ENCODE measurements around the gene TSHZ3.

The TSHZ3 gene

DNA sequence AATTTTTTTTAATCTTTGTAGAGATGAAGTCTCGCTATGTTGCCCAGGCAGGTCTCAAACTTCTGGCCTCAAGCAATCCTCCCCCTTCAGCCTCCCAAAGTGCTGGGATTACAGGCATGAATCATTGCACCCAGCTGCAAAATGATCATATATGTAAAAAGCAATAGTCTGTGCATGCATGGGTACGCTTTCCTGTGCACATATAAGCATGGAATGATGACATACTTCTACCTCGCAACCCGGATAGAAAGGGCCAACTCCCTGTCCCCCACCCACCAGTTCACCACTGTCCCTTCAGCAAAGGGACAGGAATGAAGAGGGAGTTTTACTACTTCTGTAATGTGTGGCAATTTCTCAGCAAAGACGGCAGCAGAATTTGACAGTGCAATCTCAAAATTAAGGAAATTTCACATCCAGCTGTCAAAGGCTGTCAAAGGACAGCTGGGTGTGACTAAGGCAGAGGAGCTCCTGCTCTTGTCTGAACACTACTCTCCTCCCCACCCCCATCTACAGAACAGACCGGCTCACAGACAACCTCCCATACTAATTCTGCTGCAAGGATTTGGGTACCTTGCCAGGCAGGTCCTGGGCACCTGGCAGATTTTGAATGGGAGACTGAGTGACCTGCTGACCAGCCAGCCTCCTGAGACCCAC lies 95.6 kb downstream of the TSHZ3 start:
- Histone ChIP-seq H3K36me3 (ENCODE audit: control insufficient read depth in 2 of 2, insufficient read depth in 2 of 2, low read length in 2 of 2) (no peaks in the 10 kb centered on the region), H3K27ac (ENCODE audit: low read length) (no peak overlapping the region), H3K4me1 (ENCODE audit: control insufficient read depth, insufficient read depth, low read length) (no peaks in the 10 kb centered on the region), H3K4me3 (ENCODE audit: low read length in 2 of 2) (no peak overlapping the region), H3K9me3 (ENCODE audit: control insufficient read depth in 2 of 2, low read length in 2 of 2) (no peaks in the 10 kb centered on the region), H3K27me3 (ENCODE audit: control insufficient read depth in 1 of 2, insufficient read depth in 2 of 2, low read length in 2 of 2) (no peaks in the 10 kb centered on the region), H3K9ac (ENCODE audit: low read length in 2 of 2) (no peak overlapping the region)

DNA sequence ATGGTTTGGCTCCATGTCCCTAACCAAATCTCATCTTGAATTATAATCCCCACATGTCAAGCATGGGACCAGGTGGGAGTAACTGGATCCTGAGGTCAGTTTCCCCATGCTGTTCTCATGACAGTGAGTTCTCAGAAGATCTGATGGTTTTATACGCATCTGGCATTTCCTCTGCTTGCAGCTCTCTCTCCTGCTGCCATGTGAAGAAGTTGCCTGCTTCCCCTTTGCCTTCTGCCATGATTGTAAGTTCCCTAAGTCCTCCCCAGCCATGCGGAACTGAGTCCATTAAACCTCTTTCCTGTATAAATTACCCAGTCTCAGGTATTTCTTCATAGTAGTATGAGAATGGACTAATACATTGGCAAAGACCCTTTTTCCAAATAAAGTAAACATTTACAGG lies 96.8 kb downstream of the TSHZ3 start:
- Histone ChIP-seq H3K4me1 (ENCODE audit: control insufficient read depth, insufficient read depth, low read length) (no peaks in the 10 kb centered on the region), H3K27me3 (ENCODE audit: control insufficient read depth in 1 of 2, insufficient read depth in 2 of 2, low read length in 2 of 2) (no peaks in the 10 kb centered on the region), H3K9me3 (ENCODE audit: control insufficient read depth in 2 of 2, low read length in 2 of 2) (no peaks in the 10 kb centered on the region), H3K27ac (ENCODE audit: low read length) (no peak overlapping the region), H3K36me3 (ENCODE audit: control insufficient read depth in 2 of 2, insufficient read depth in 2 of 2, low read length in 2 of 2) (no peaks in the 10 kb centered on the region), H3K4me3 (ENCODE audit: low read length in 2 of 2) (no peak overlapping the region), H3K9ac (ENCODE audit: low read length in 2 of 2) (no peak overlapping the region)

DNA sequence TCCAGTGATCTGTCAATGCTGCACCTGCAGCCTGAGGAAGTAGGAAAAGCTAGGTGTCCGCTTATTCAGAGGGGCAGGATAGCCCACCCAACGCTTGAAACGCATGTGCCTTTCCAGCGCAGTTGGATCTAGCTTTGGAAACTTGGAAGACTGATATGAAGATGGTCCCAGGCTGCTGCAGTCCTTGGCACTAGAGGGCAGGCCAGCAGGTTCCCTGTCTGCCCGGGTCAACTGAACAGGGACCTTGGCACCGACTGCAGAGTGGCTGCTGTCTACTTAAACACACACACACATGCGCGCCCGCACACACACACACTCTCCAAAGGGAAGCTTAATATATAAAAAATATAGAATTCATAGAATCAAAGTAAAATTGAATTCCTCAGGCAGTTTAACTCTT lies 100.0 kb downstream of the TSHZ3 start:
- Histone ChIP-seq H3K9me3 (ENCODE audit: control insufficient read depth in 2 of 2, low read length in 2 of 2) (no peaks in the 10 kb centered on the region), H3K36me3 (ENCODE audit: control insufficient read depth in 2 of 2, insufficient read depth in 2 of 2, low read length in 2 of 2) (no peaks in the 10 kb centered on the region), H3K27ac (ENCODE audit: low read length) (no peak overlapping the region), H3K4me1 (ENCODE audit: control insufficient read depth, insufficient read depth, low read length) (no peaks in the 10 kb centered on the region), H3K4me3 (ENCODE audit: low read length in 2 of 2) (no peak overlapping the region), H3K27me3 (ENCODE audit: control insufficient read depth in 1 of 2, insufficient read depth in 2 of 2, low read length in 2 of 2) (no peaks in the 10 kb centered on the region), H3K9ac (ENCODE audit: low read length in 2 of 2) (no peak overlapping the region)

DNA sequence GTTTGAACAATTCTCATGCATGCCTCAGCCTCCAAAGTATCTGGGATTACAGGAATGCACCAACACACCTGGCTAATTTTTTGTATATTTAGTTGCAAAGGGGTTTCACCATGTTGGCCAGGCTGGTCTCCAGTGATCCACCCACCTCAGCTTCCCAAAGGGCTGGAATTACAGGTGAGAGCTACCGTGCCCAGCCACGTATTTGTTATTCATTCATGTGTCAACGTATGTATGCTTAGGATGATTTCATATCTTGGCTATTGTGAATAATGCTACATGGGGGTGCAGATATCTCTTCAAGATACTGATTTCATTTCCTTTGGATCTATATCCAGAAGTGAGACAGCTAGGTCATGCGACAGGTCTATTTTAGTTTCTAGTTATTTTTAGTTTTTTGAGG lies 113.4 kb downstream of the TSHZ3 start:
- H3K4me3 ChIP-seq (ENCODE audit: low read length in 2 of 2), result no peak overlapping the region
- no peak overlapping the region for H3K9ac ChIP-seq (ENCODE audit: low read length in 2 of 2)
- no peaks in the 10 kb centered on the region for H3K9me3 ChIP-seq (ENCODE audit: control insufficient read depth in 2 of 2, low read length in 2 of 2)
- H3K27me3 ChIP-seq (ENCODE audit: control insufficient read depth in 1 of 2, insufficient read depth in 2 of 2, low read length in 2 of 2), result no peaks in the 10 kb centered on the region
- no peaks in the 10 kb centered on the region for H3K36me3 ChIP-seq (ENCODE audit: control insufficient read depth in 2 of 2, insufficient read depth in 2 of 2, low read length in 2 of 2)
- H3K4me1 ChIP-seq (ENCODE audit: control insufficient read depth, insufficient read depth, low read length), result no peaks in the 10 kb centered on the region
- H3K27ac ChIP-seq (ENCODE audit: low read length), result no peak overlapping the region

DNA sequence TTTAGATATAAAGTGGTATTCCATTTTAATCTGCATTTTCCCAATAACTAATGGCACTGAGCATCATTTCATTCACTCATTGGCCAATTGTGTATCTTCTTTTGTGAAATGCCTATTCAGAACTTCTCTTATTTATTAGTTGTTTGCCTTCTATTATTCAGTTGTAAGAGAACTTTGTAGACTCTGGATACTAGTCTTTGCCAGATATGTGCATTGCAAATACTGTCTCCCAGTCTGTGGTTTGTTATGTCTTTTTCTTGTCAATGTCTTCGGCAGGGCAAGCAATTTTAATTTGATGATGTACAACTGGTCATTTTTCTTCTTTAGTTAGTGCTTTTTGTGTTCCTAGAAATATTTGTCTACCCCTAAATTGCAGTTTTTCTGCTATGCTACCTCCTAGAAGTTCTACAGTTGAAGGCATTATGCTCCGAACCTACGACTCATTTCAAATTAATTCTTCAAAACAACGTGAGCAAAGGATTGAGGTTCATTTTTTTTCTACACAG lies 115.9 kb downstream of the TSHZ3 start:
- H3K4me1 ChIP-seq (ENCODE audit: control insufficient read depth, insufficient read depth, low read length), result no peaks in the 10 kb centered on the region
- H3K27ac ChIP-seq (ENCODE audit: low read length), result no peak overlapping the region
- H3K27me3 ChIP-seq (ENCODE audit: control insufficient read depth in 1 of 2, insufficient read depth in 2 of 2, low read length in 2 of 2), result no peaks in the 10 kb centered on the region
- H3K4me3 ChIP-seq (ENCODE audit: low read length in 2 of 2), result no peak overlapping the region
- no peaks in the 10 kb centered on the region for H3K36me3 ChIP-seq (ENCODE audit: control insufficient read depth in 2 of 2, insufficient read depth in 2 of 2, low read length in 2 of 2)
- H3K9me3 ChIP-seq (ENCODE audit: control insufficient read depth in 2 of 2, low read length in 2 of 2), result no peaks in the 10 kb centered on the region
- no peak overlapping the region for H3K9ac ChIP-seq (ENCODE audit: low read length in 2 of 2)

DNA sequence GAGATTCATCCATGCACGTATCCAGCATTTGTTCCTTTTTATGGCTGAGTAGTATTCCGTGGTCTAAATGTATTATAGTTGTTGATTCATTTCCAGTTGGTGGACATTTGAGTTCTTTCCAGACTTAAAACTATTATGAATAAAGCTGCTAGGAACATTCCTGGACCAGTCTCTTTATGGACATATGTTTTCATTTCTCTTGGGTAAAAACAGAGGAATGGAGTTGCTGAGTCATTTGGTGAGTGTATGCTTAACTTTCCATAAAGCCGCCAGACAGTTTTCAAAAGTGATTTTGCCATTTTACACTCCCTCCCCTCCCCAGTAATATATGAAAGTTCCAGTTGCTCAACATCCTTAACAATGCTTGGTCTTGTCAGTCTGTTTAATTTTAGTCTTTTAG lies 116.4 kb downstream of the TSHZ3 start:
- Histone ChIP-seq H3K4me3 (ENCODE audit: low read length in 2 of 2) (no peak overlapping the region), H3K9me3 (ENCODE audit: control insufficient read depth in 2 of 2, low read length in 2 of 2) (no peaks in the 10 kb centered on the region), H3K27me3 (ENCODE audit: control insufficient read depth in 1 of 2, insufficient read depth in 2 of 2, low read length in 2 of 2) (no peaks in the 10 kb centered on the region), H3K4me1 (ENCODE audit: control insufficient read depth, insufficient read depth, low read length) (no peaks in the 10 kb centered on the region), H3K27ac (ENCODE audit: low read length) (no peak overlapping the region), H3K36me3 (ENCODE audit: control insufficient read depth in 2 of 2, insufficient read depth in 2 of 2, low read length in 2 of 2) (no peaks in the 10 kb centered on the region), H3K9ac (ENCODE audit: low read length in 2 of 2) (no peak overlapping the region)

DNA sequence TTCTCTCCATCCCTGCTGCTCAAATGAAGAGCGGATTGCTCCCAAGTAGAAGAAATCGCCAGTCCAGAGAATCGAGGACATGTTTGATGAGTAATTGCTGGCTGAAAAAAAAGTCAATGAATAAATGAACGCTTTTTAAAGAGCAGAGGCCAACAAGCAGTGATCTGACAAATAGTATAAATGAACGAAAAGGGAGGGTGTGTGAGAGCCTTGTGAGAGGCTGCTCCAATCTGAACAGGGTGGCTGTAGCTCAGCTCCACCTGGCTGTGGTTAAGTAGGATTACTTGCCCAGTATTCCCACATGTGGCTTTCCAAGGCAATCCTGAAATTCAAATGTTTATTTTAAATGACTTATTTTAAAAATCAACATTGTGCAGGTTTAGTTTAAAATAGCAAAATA lies 117.1 kb downstream of the TSHZ3 start:
- no peaks in the 10 kb centered on the region for H3K9me3 ChIP-seq (ENCODE audit: control insufficient read depth in 2 of 2, low read length in 2 of 2)
- no peak overlapping the region for H3K27ac ChIP-seq (ENCODE audit: low read length)
- no peak overlapping the region for H3K9ac ChIP-seq (ENCODE audit: low read length in 2 of 2)
- H3K4me3 ChIP-seq (ENCODE audit: low read length in 2 of 2), result no peak overlapping the region
- H3K27me3 ChIP-seq (ENCODE audit: control insufficient read depth in 1 of 2, insufficient read depth in 2 of 2, low read length in 2 of 2), result no peaks in the 10 kb centered on the region
- H3K4me1 ChIP-seq (ENCODE audit: control insufficient read depth, insufficient read depth, low read length), result no peaks in the 10 kb centered on the region
- H3K36me3 ChIP-seq (ENCODE audit: control insufficient read depth in 2 of 2, insufficient read depth in 2 of 2, low read length in 2 of 2), result no peaks in the 10 kb centered on the region

DNA sequence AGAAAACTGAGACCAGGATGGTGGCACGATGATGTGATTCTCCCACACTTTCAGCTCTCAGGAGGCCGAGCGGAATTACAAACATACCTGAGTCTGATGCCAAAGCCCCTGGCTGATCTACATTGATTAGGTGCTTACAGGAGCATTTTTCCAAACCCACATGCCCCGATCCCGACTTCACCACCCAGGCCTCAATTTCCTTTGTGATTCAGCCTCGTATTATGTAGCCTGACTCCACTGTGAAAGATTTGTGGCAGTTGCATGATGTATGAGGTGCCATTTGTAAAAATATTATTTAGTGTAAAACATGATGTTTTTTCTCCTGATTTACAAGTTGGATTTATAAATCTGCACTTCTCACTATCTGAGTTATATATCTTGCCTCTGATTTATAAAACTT lies 118.0 kb downstream of the TSHZ3 start:
- no peak overlapping the region for H3K4me3 ChIP-seq (ENCODE audit: low read length in 2 of 2)
- no peaks in the 10 kb centered on the region for H3K4me1 ChIP-seq (ENCODE audit: control insufficient read depth, insufficient read depth, low read length)
- no peaks in the 10 kb centered on the region for H3K9me3 ChIP-seq (ENCODE audit: control insufficient read depth in 2 of 2, low read length in 2 of 2)
- H3K27ac ChIP-seq (ENCODE audit: low read length), result no peak overlapping the region
- H3K9ac ChIP-seq (ENCODE audit: low read length in 2 of 2), result no peak overlapping the region
- H3K27me3 ChIP-seq (ENCODE audit: control insufficient read depth in 1 of 2, insufficient read depth in 2 of 2, low read length in 2 of 2), result no peaks in the 10 kb centered on the region
- no peaks in the 10 kb centered on the region for H3K36me3 ChIP-seq (ENCODE audit: control insufficient read depth in 2 of 2, insufficient read depth in 2 of 2, low read length in 2 of 2)

DNA sequence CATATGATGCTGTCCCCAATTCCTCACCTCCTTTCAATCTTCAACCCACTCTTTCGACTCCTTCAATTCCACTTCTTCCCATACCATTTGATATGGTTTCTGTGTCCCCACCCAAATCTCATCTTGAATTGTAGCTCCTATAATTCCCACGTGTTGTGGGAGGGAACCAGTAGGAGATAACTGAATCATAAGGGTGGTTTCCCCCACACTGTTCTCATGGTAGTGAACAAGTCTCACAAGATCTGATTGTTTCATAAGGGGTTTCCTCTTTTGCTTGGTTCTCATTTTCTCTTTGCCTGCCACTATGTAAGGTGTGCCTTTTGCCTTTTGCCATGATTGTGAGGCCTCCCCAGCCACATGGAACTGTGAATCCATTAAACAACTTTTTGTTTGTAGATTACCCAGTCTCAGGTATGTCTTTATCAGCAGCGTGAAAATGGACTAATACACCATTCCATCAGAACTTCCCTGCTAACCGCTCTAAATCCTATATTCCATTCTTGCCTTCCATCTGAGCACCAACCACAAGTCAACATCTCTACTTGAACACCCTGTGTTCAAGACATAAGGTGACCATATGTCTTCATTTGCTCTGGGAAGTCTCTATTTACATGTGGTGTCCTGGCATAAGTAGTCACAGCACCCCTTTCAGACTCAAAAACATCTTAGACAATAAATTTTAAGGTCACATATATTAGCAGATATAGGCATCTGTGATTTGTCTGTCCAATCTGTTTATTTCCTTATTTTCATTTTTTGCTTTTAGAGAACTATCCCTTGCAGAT lies 122.9 kb downstream of the TSHZ3 start:
- Histone ChIP-seq H3K36me3 (ENCODE audit: control insufficient read depth in 2 of 2, insufficient read depth in 2 of 2, low read length in 2 of 2) (no peaks in the 10 kb centered on the region), H3K27ac (ENCODE audit: low read length) (no peak overlapping the region), H3K4me3 (ENCODE audit: low read length in 2 of 2) (no peak overlapping the region), H3K9ac (ENCODE audit: low read length in 2 of 2) (no peak overlapping the region), H3K27me3 (ENCODE audit: control insufficient read depth in 1 of 2, insufficient read depth in 2 of 2, low read length in 2 of 2) (no peaks in the 10 kb centered on the region), H3K9me3 (ENCODE audit: control insufficient read depth in 2 of 2, low read length in 2 of 2) (no peaks in the 10 kb centered on the region), H3K4me1 (ENCODE audit: control insufficient read depth, insufficient read depth, low read length) (no peaks in the 10 kb centered on the region)

All from stomach smooth muscle (tissue), 2 donors.